HG03066 (cell line): Measurements from ENCODE around the gene RNF121.

Source experiments
- ATAC-seq: cut with Tn5 transposase; IDR thresholded peaks from one replicate; pipeline ENCODE4 v1.9.1; 2021; ENCODE audit warnings: low read depth; ENCODE audit not compliant: unreplicated experiment

Gene RNF121

GRCh38 chr11:72003776-72004171, 74.9 kb downstream of the RNF121 start:
- no peak for ATAC-seq

- ATAC-seq: no peak
These were observed 75.9 kb downstream of the RNF121 start for GRCh38 chr11:72004515-72005346.

- ATAC-seq: no peak
These were observed 76.8 kb downstream of the RNF121 start for GRCh38 chr11:72005347-72006260.

GRCh38 chr11:72006309-72007088, 77.7 kb downstream of the RNF121 start:
- no peak for ATAC-seq

GRCh38 chr11:72007089-72007476, 78.2 kb downstream of the RNF121 start:
- ATAC-seq: no peak

GRCh38 chr11:72007587-72007986, 78.7 kb downstream of the RNF121 start:
- ATAC-seq: no peak

GRCh38 chr11:72008728-72009127, 79.9 kb downstream of the RNF121 start:
- ATAC-seq: no peak

- no peak for ATAC-seq
These were observed 80.3 kb downstream of the RNF121 start for GRCh38 chr11:72009156-72009555.

GRCh38 chr11:72010529-72011233, 81.8 kb downstream of the RNF121 start:
- ATAC-seq: no peak

- no peak for ATAC-seq
These were observed 83.3 kb downstream of the RNF121 start for GRCh38 chr11:72012091-72012630.

- no peak for ATAC-seq
These were observed 84.3 kb downstream of the RNF121 start for GRCh38 chr11:72012897-72013721.

- ATAC-seq: no peak
These were observed 85.2 kb downstream of the RNF121 start for GRCh38 chr11:72013765-72014711.

GRCh38 chr11:72014761-72015320, 86.0 kb downstream of the RNF121 start:
- no peak for ATAC-seq

- ATAC-seq: no peak
These were observed 86.7 kb downstream of the RNF121 start for GRCh38 chr11:72015511-72016061.

- ATAC-seq: no peak
These were observed 89.3 kb downstream of the RNF121 start for GRCh38 chr11:72018171-72018570.

GRCh38 chr11:72023335-72023734, 94.5 kb downstream of the RNF121 start:
- ATAC-seq: no peak

- ATAC-seq: no peak
These were observed 95.4 kb downstream of the RNF121 start for GRCh38 chr11:72024069-72024754.
